HepG2 (cell line): ENCODE data around the gene MEIS1. TPM values are rescaled to one million over a fixed set of nuclear protein-coding genes. Genes with fewer than 3 reads are reported as not detected.

ENCODE experiments used
- ATAC-seq: fragments of 200-7000 bp; cut with Tn5 transposase; 3 replicates; pipeline ENCODE4 v1.9.1; 2020; ENCODE audit warnings: mild to moderate bottlenecking, moderate library complexity
- BruUV-seq: library from RNA; stranded (reverse); fragments of 400-500 nt; replicated peaks from 2 replicates; lab custom pipeline; 2021; lab: Mats Ljungman, UMichigan
- CTCF ChIA-PET: fragments of 300-600 bp; formaldehyde crosslinking; extraction: SDS; loops from one replicate; lab custom pipeline; 2021; ENCODE audit warnings: low total read pairs, inconsistent platforms, low intra/inter-chr PET ratio; lab: Yijun Ruan, JAX
- POLR2A ChIA-PET: fragments of 350-600 bp; sonication (Branson Sonifier 250); formaldehyde crosslinking; loops from one replicate; lab custom pipeline; 2020; ENCODE audit warnings: antibody characterized with exemption, inconsistent platforms; lab: Yijun Ruan, JAX
- DNase-seq: peaks from one replicate; pipeline ENCODE4 v3.0.0-alpha.2; 2015; ENCODE audit warnings: low spot score
- FAIRE-seq: peaks from 3 replicates; lab custom pipeline; 2011; peaks lifted over from hg19 to GRCh38; lab: Jason Lieb, UNC
- H2AFZ ChIP-seq: one replicate; pipeline ENCODE4 v1.6.1; 2011; ENCODE audit warnings: low read length, inconsistent platforms
- H3K27ac ChIP-seq: fragments of 300-600 bp; 3 replicates; pipeline ENCODE4 v1.8.0; 2011; ENCODE audit warnings: mixed run types, mild to moderate bottlenecking, mixed read lengths, low read length, inconsistent platforms; ENCODE audit not compliant: insufficient read depth; ENCODE audit errors: extremely low read length
- H3K27me3 ChIP-seq, 2 experiments: fragments of 200-600 bp in 1 of 2; 2 replicates in 1 of 2; 3 replicates in 1 of 2; pipeline versions ENCODE4 v1.6.0 to v1.8.0; 2011; ENCODE audit warnings: low read length in 2 of 2, mild to moderate bottlenecking in 2 of 2, moderate library complexity in 2 of 2, inconsistent platforms in 1 of 2; ENCODE audit not compliant: insufficient read depth in 2 of 2, control insufficient read depth in 1 of 2
- H3K36me3 ChIP-seq, 2 experiments: fragments of 200-600 bp in 1 of 2; replicated peaks in 1 of 2; 2 replicates in 1 of 2; 3 replicates in 1 of 2; pipeline versions ENCODE4 v1.5.1 to v1.8.0; 2011; ENCODE audit warnings: low read length in 2 of 2, inconsistent platforms in 1 of 2; ENCODE audit not compliant: insufficient read depth in 2 of 2, control insufficient read depth in 1 of 2
- H3K4me1 ChIP-seq: 2 replicates; pipeline ENCODE4 v1.5.1; 2012; ENCODE audit warnings: low read length, inconsistent platforms; ENCODE audit not compliant: insufficient read depth
- H3K4me2 ChIP-seq: 2 replicates; pipeline ENCODE4 v1.6.0; 2011; ENCODE audit warnings: low read depth, low read length, inconsistent platforms
- H3K4me3 ChIP-seq, 3 experiments: fragments of 200-600 bp in 1 of 3; sonication (generic), shearing (Covaris generic) in 1 of 3; replicated peaks in 1 of 3; 2 replicates each; pipeline ENCODE4 v1.5.1; 2011 to 2016; ENCODE audit warnings: low read length in 3 of 3, inconsistent platforms in 2 of 3, low read depth in 2 of 3, mild to moderate bottlenecking in 2 of 3, control low read depth in 1 of 3, mixed read lengths in 1 of 3; ENCODE audit not compliant: insufficient read depth in 1 of 3
- H3K79me2 ChIP-seq: one replicate; pipeline ENCODE4 v1.6.1; 2011; ENCODE audit warnings: low read length, inconsistent platforms; ENCODE audit not compliant: insufficient read depth
- H3K9ac ChIP-seq: 2 replicates; pipeline ENCODE4 v1.6.0; 2011; ENCODE audit warnings: mild to moderate bottlenecking, low read depth, low read length, inconsistent platforms; ENCODE audit not compliant: insufficient read depth
- H3K9me3 ChIP-seq: 2 replicates; pipeline ENCODE4 v1.5.1; 2012; ENCODE audit warnings: mild to moderate bottlenecking, low read length
- H4K20me1 ChIP-seq: 2 replicates; pipeline ENCODE4 v1.6.0; 2011; ENCODE audit warnings: inconsistent platforms, mild to moderate bottlenecking, low read length, moderate library complexity; ENCODE audit not compliant: insufficient read depth
- AGO2 ChIP-seq: fragments of 200-400 bp; formaldehyde crosslinking; optimal IDR thresholded peaks from 2 replicates; pipeline ENCODE3; 2017; ENCODE audit warnings: mild to moderate bottlenecking, low read depth, low read length, moderate library complexity
- EP300 ChIP-seq, 3 experiments: sonication (generic) in 1 of 3; formaldehyde crosslinking in 1 of 3; IDR thresholded peaks; 2 replicates each; pipeline versions ENCODE4 v1.5.1 to v1.6.1; 2011 to 2020; ENCODE audit warnings: low read depth in 2 of 3, low read length in 2 of 3, borderline replicate concordance in 1 of 3, improper control_type of control experiment in 1 of 3, mild to moderate bottlenecking in 1 of 3, missing genetic modification reagents in 1 of 3, moderate library complexity in 1 of 3
- FOXP1 ChIP-seq, 2 experiments: fragments of 450-650 bp in 1 of 2; IDR thresholded peaks; 2 replicates each; pipeline ENCODE4 v1.6.1; 2017 to 2018; ENCODE audit warnings: antibody characterized with exemption in 1 of 2
- GABPA ChIP-seq, 2 experiments: IDR thresholded peaks; 2 replicates each; pipeline ENCODE4 v1.6.1; 2011 to 2016; ENCODE audit warnings: low read depth in 2 of 2, low read length in 1 of 2, missing biosample characterization in 1 of 2, missing genetic modification characterization in 1 of 2
- IRF9 ChIP-seq: sonication (generic); formaldehyde crosslinking; IDR thresholded peaks from 2 replicates; pipeline ENCODE4 v1.8.0; 2022; ENCODE audit warnings: missing genetic modification reagents, mild to moderate bottlenecking, borderline replicate concordance
- KLF6 ChIP-seq: IDR thresholded peaks from 2 replicates; pipeline ENCODE4 v1.8.0; 2016; ENCODE audit warnings: missing biosample characterization, missing genetic modification reagents
- MAZ ChIP-seq, 2 experiments: sonication (generic) in 1 of 2; formaldehyde crosslinking in 1 of 2; IDR thresholded peaks; 2 replicates each; pipeline versions ENCODE4 v1.5.0 to v1.6.1; 2012 to 2020; ENCODE audit warnings: low read depth in 2 of 2, mild to moderate bottlenecking in 2 of 2, borderline replicate concordance in 1 of 2, improper control_type of control experiment in 1 of 2, low read length in 1 of 2, missing genetic modification reagents in 1 of 2, moderate library complexity in 1 of 2
- MED1 ChIP-seq: sonication (generic); formaldehyde crosslinking; IDR thresholded peaks from 2 replicates; pipeline ENCODE4 v1.4.0; 2020; ENCODE audit warnings: missing genetic modification reagents
- NR1H2 ChIP-seq: sonication (generic); formaldehyde crosslinking; IDR thresholded peaks from 2 replicates; pipeline ENCODE4 v1.8.1; 2022; ENCODE audit warnings: low read depth, missing genetic modification reagents, borderline replicate concordance
- POLR2AphosphoS5 ChIP-seq: IDR thresholded peaks from 2 replicates; pipeline ENCODE4 v1.6.1; 2012; ENCODE audit warnings: low read depth, low read length
- RNF2 ChIP-seq: fragments of 450-650 bp; conservative IDR thresholded peaks from 2 replicates; pipeline ENCODE4 v1.6.1; 2016; ENCODE audit warnings: low read depth
- SMARCE1 ChIP-seq: fragments of 450-650 bp; IDR thresholded peaks from 2 replicates; pipeline ENCODE4 v1.6.1; 2017; ENCODE audit warnings: borderline replicate concordance
- SRY ChIP-seq: sonication (generic); formaldehyde crosslinking; IDR thresholded peaks from 2 replicates; pipeline ENCODE4 v1.8.0; 2022; ENCODE audit warnings: mild to moderate bottlenecking, missing genetic modification reagents
- SYNCRIP ChIP-seq: fragments of 200-400 bp; formaldehyde crosslinking; IDR thresholded peaks from 2 replicates; pipeline ENCODE4 v1.6.1; 2018; ENCODE audit warnings: mild to moderate bottlenecking, low read depth, low read length; ENCODE audit not compliant: insufficient read depth
- ZFP82 ChIP-seq: sonication (generic); formaldehyde crosslinking; IDR thresholded peaks from 2 replicates; pipeline ENCODE4 v1.5.1; 2020; ENCODE audit warnings: mild to moderate bottlenecking, missing genetic modification reagents, borderline replicate concordance
- ZNF607 ChIP-seq: sonication (generic); formaldehyde crosslinking; IDR thresholded peaks from 2 replicates; pipeline ENCODE4 v1.5.1; 2020; ENCODE audit warnings: missing genetic modification reagents, mild to moderate bottlenecking, borderline replicate concordance
- WGBS: methylation state at CpG from one replicate; pipeline ENCODE4 v1.1.6; 2017; ENCODE audit warnings: low lambda C conversion rate; 5-methylcytosine and 5-hydroxymethylcytosine counted together
- in situ Hi-C: cut with HindIII; loops from 2 replicates; pipeline ENCODE4 v1.10.0; 2017; ENCODE audit warnings: low pct_unique_long_range_greater_than_20kb; ENCODE audit not compliant: extremely low pct_ligation_motif_present
- intact Hi-C: fragments of 100-400 bp; cut with micrococcal nuclease; formaldehyde crosslinking; loops from one replicate; pipeline ENCODE4 v1.10.0; 2022; ENCODE audit not compliant: unreplicated experiment
- polyA plus RNA-seq, 8 experiments: library from polyadenylated mRNA; depleted of rRNA in 3 of 8; stranded (reverse) in 7 of 8; unstranded in 1 of 8; fragments of >200 nt; fragmentation: Illumina TruSeq in 4 of 8; extraction: Trizol in 4 of 8; gene quantifications; 2 replicates each; pipeline versions ENCODE4 v1.2.1 to v1.2.3, GENCODE V29; 2011 to 2016; ENCODE audit warnings: low read depth in 4 of 8, missing spikeins in 1 of 8, mixed read lengths in 1 of 8; ENCODE audit not compliant: insufficient read depth in 1 of 8
- total RNA-seq, 5 experiments: library from RNA; depleted of rRNA; stranded (reverse); fragments of >200 nt; fragmentation: Illumina TruSeq; extraction: Trizol; gene quantifications; 2 replicates each; pipeline ENCODE4 v1.2.3, GENCODE V29; 2016; ENCODE audit warnings: low read depth in 1 of 5
- TF ChIP-seq, protein P1 (sequence below): sonication (generic); formaldehyde crosslinking; IDR thresholded peaks from 2 replicates; pipeline ENCODE4 v1.4.0; 2020; ENCODE audit warnings: missing genetic modification reagents, mild to moderate bottlenecking, borderline replicate concordance

The MEIS1 gene
- total and polyA plus RNA-seq, 2 of the 13 experiments (the other 11 are each of a cell fraction or from before 2014, with no cell fraction given): 3.8 to 6.0 TPM

- TF ChIP-seq EP300 (IDR thresholded peaks at IDR 0.05; ENCODE audit: low read depth in 2 of 2, low read length in 2 of 2): no peak
- no peak for TF ChIP-seq EP300 (CRISPR knock-in tag; IDR thresholded peaks at IDR 0.05; ENCODE audit: borderline replicate concordance)
- TF ChIP-seq, protein P1, sequence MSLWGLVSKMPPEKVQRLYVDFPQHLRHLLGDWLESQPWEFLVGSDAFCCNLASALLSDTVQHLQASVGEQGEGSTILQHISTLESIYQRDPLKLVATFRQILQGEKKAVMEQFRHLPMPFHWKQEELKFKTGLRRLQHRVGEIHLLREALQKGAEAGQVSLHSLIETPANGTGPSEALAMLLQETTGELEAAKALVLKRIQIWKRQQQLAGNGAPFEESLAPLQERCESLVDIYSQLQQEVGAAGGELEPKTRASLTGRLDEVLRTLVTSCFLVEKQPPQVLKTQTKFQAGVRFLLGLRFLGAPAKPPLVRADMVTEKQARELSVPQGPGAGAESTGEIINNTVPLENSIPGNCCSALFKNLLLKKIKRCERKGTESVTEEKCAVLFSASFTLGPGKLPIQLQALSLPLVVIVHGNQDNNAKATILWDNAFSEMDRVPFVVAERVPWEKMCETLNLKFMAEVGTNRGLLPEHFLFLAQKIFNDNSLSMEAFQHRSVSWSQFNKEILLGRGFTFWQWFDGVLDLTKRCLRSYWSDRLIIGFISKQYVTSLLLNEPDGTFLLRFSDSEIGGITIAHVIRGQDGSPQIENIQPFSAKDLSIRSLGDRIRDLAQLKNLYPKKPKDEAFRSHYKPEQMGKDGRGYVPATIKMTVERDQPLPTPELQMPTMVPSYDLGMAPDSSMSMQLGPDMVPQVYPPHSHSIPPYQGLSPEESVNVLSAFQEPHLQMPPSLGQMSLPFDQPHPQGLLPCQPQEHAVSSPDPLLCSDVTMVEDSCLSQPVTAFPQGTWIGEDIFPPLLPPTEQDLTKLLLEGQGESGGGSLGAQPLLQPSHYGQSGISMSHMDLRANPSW: no peak
- peak; percentile 12; the same call in 1 of the 2 replicates for TF ChIP-seq KLF6 (CRISPR knock-in tag)
- 0 out of 2 replicates have a peak, but pooled peaks have one; percentile 3 for TF ChIP-seq RNF2
- no peak for TF ChIP-seq GABPA (IDR thresholded peaks at IDR 0.05; ENCODE audit: low read depth, low read length)
- TF ChIP-seq GABPA (CRISPR knock-in tag; IDR thresholded peaks at IDR 0.05; ENCODE audit: low read depth): 0 out of 2 replicates have a peak, but pooled peaks have one; percentile 5
- no peak for TF ChIP-seq POLR2AphosphoS5
These were observed 1.3 kb upstream of the MEIS1 start (continued) for GRCh38 chr2:66433695-66433944.

- POLR2A ChIA-PET: interaction anchor here (1.0 to 1.6 kb wide), 8 partner anchors 29 to 1818 kb away, joined by 3 to 5 read pairs (median 3); partner anchors contain the start of genes C1D and PPP3R1
- 0 out of 2 replicates have a peak, but pooled peaks have one; percentile 29 for TF ChIP-seq NR1H2 (CRISPR knock-in tag)
- no peak for TF ChIP-seq FOXP1 (IDR thresholded peaks at IDR 0.05)
- peak; percentile 49; the same call in 1 of the 2 replicates for TF ChIP-seq FOXP1 (CRISPR knock-in tag; IDR thresholded peaks at IDR 0.05)
- TF ChIP-seq IRF9 (CRISPR knock-in tag): peak; percentile 24; the same call in 1 of the 2 replicates
- no peak for TF ChIP-seq SMARCE1
- TF ChIP-seq SRY: 0 out of 2 replicates have a peak, but pooled peaks have one; percentile 16
- TF ChIP-seq MAZ (IDR thresholded peaks at IDR 0.05; ENCODE audit: borderline replicate concordance, low read depth, low read length): peak; percentile 40; the same call in 1 of the 2 replicates
- 0 out of 2 replicates have a peak, but pooled peaks have one; percentile 17 for TF ChIP-seq MAZ (CRISPR knock-in tag; IDR thresholded peaks at IDR 0.05; ENCODE audit: low read depth)
- TF ChIP-seq ZNF607: no peak
- TF ChIP-seq ZFP82: 0 out of 2 replicates have a peak, but pooled peaks have one; percentile 16
- peak; percentile 27 for TF ChIP-seq AGO2
- TF ChIP-seq SYNCRIP: no peak
- 0 out of 2 replicates have a peak, but pooled peaks have one; percentile 27 for TF ChIP-seq MED1 (CRISPR knock-in tag)
These were observed 813 bp upstream of the MEIS1 start for GRCh38 chr2:66433945-66434678.

More at GRCh38 chr2:66433945-66434678, 813 bp upstream of the MEIS1 start:
- DNase-seq: peak; percentile 33
- Histone ChIP-seq H3K36me3 (no peaks in the 10 kb centered on the region), H4K20me1 (no peaks in the 10 kb centered on the region), H3K4me2 (peak overlapping the region; percentile 99), H3K27me3 (peaks cover 0 to 11% of the 10 kb centered on the region in 2 experiments; a peak in 3 of 5 replicates), H2AFZ (peak overlapping the region; percentile 97), H3K27ac (peak overlapping the region; percentile 72), H3K4me3 (peak overlapping the region; percentile 71 to 93 (median 85)), H3K79me2 (no peaks in the 10 kb centered on the region), H3K9ac (peak overlapping the region; percentile 66), H3K9me3 (no peaks in the 10 kb centered on the region), H3K4me1 (peaks cover 19% of the 10 kb centered on the region)
- CTCF ChIA-PET: no interaction called here
- no TSS peak for BruUV-seq
- FAIRE-seq: no peak
- in situ Hi-C loops: loop anchor here (5.0 to 25.0 kb wide), 6 partner anchors 143 to 1603 kb away; no protein-coding TSS in a partner anchor
- ATAC-seq: peak; percentile 82
- WGBS: 2% methylated on average over 33 of the region's 61 CpGs
- intact Hi-C loops: loop anchor here (5.0 kb wide), 1 partner anchor 963 kb away; the partner anchor contains the start of gene ETAA1
